Stimulated activated naive B cell treated with anti-CD40 and anti-IgM and Interleukin-4, amounts not matched to agents 10 μg/mL and 1 μg/mL and 100 μg/mL, for 72 hours (primary cell): ENCODE data around the gene SYTL2.

Source experiments
- ATAC-seq, 2 donors: fragments of 150-1000 bp; cut with Tn5 transposase; replicated peaks; 2 replicates each; pipeline ENCODE4 v1.10.0; 2021; ENCODE audit warnings: moderate library complexity in 1 of 2
- DNase-seq: peaks from one replicate; pipeline ENCODE4 v3.0.0; 2021
- H3K27ac Mint-ChIP-seq: one replicate; pipeline ENCODE4 v1.8.0; 2022; ENCODE audit warnings: mild to moderate bottlenecking, mixed read lengths
- H3K27me3 Mint-ChIP-seq, 2 donors: one replicate each; pipeline ENCODE4 v1.8.0; 2022; ENCODE audit warnings: mixed read lengths in 2 of 2
- H3K36me3 Mint-ChIP-seq, 2 donors: one replicate each; pipeline ENCODE4 v1.8.0; 2022; ENCODE audit warnings: mixed read lengths in 2 of 2, mild to moderate bottlenecking in 1 of 2
- H3K4me1 Mint-ChIP-seq, 2 donors: one replicate each; pipeline ENCODE4 v1.8.0; 2022; ENCODE audit warnings: mixed read lengths in 2 of 2, mild to moderate bottlenecking in 1 of 2
- H3K4me3 Mint-ChIP-seq, 2 donors: one replicate each; pipeline ENCODE4 v1.8.0; 2022; ENCODE audit warnings: mild to moderate bottlenecking in 2 of 2, mixed read lengths in 2 of 2, moderate library complexity in 1 of 2
- H3K9me3 Mint-ChIP-seq, 2 donors: one replicate each; pipeline ENCODE4 v1.8.0; 2022; ENCODE audit warnings: mixed read lengths in 2 of 2, mild to moderate bottlenecking in 1 of 2

The SYTL2 gene

GRCh38 chr11:85726381-85726780, 84.6 kb downstream of the SYTL2 start:
- DNase-seq (no peak), ATAC-seq (no peak)
- no peak overlapping the region for H3K27ac Mint-ChIP-seq
- H3K36me3 Mint-ChIP-seq = no peaks in the 10 kb centered on the region
- H3K27me3 Mint-ChIP-seq = no peaks in the 10 kb centered on the region
- H3K4me1 Mint-ChIP-seq = no peaks in the 10 kb centered on the region
- H3K4me3 Mint-ChIP-seq = no peak overlapping the region
- H3K9me3 Mint-ChIP-seq = peaks cover 0 to under 1% of the 10 kb centered on the region in 2 donors

GRCh38 chr11:85725510-85726258, 85.3 kb downstream of the SYTL2 start:
- H3K27me3 Mint-ChIP-seq = no peaks in the 10 kb centered on the region
- H3K4me1 Mint-ChIP-seq = no peaks in the 10 kb centered on the region
- H3K9me3 Mint-ChIP-seq = no peaks in the 10 kb centered on the region
- H3K4me3 Mint-ChIP-seq = no peak overlapping the region
- no peak for DNase-seq
- H3K27ac Mint-ChIP-seq = no peak overlapping the region
- no peak for ATAC-seq
- H3K36me3 Mint-ChIP-seq = no peaks in the 10 kb centered on the region

GRCh38 chr11:85724748-85725465, 86.0 kb downstream of the SYTL2 start:
- Mint-ChIP-seq H3K9me3 (no peaks in the 10 kb centered on the region), H3K36me3 (no peaks in the 10 kb centered on the region), H3K27ac (no peak overlapping the region), H3K27me3 (no peaks in the 10 kb centered on the region), H3K4me3 (no peak overlapping the region), H3K4me1 (no peaks in the 10 kb centered on the region)
- ATAC-seq (no peak), DNase-seq (no peak)

GRCh38 chr11:85723088-85723487, 87.9 kb downstream of the SYTL2 start:
- H3K9me3 Mint-ChIP-seq = no peaks in the 10 kb centered on the region
- no peak overlapping the region for H3K4me3 Mint-ChIP-seq
- H3K36me3 Mint-ChIP-seq = no peaks in the 10 kb centered on the region
- no peak for ATAC-seq
- no peak overlapping the region for H3K27ac Mint-ChIP-seq
- H3K4me1 Mint-ChIP-seq = no peaks in the 10 kb centered on the region
- H3K27me3 Mint-ChIP-seq = no peaks in the 10 kb centered on the region
- DNase-seq = no peak

- Mint-ChIP-seq H3K9me3 (no peaks in the 10 kb centered on the region), H3K4me3 (no peak overlapping the region), H3K27me3 (no peaks in the 10 kb centered on the region), H3K4me1 (no peaks in the 10 kb centered on the region), H3K36me3 (no peaks in the 10 kb centered on the region), H3K27ac (no peak overlapping the region)
- DNase-seq = no peak
- ATAC-seq = no peak
Observed at GRCh38 chr11:85721191-85721590, 89.8 kb downstream of the SYTL2 start.

- Mint-ChIP-seq H3K36me3 (no peaks in the 10 kb centered on the region), H3K9me3 (no peaks in the 10 kb centered on the region), H3K4me3 (no peak overlapping the region), H3K27ac (no peak overlapping the region), H3K4me1 (no peaks in the 10 kb centered on the region), H3K27me3 (no peaks in the 10 kb centered on the region)
- DNase-seq (no peak), ATAC-seq (no peak)
Observed at GRCh38 chr11:85718991-85719807, 91.7 kb downstream of the SYTL2 start.

GRCh38 chr11:85718126-85718943, 92.6 kb downstream of the SYTL2 start:
- no peaks in the 10 kb centered on the region for H3K9me3 Mint-ChIP-seq
- H3K27me3 Mint-ChIP-seq = no peaks in the 10 kb centered on the region
- H3K36me3 Mint-ChIP-seq = no peaks in the 10 kb centered on the region
- no peak for ATAC-seq
- DNase-seq = no peak
- H3K4me3 Mint-ChIP-seq = no peak overlapping the region
- H3K27ac Mint-ChIP-seq = no peak overlapping the region
- no peaks in the 10 kb centered on the region for H3K4me1 Mint-ChIP-seq

GRCh38 chr11:85717429-85717828, 93.5 kb downstream of the SYTL2 start:
- Mint-ChIP-seq H3K4me3 (no peak overlapping the region), H3K27ac (no peak overlapping the region), H3K4me1 (no peaks in the 10 kb centered on the region), H3K9me3 (no peaks in the 10 kb centered on the region), H3K36me3 (no peaks in the 10 kb centered on the region), H3K27me3 (no peaks in the 10 kb centered on the region)
- no peak for DNase-seq
- no peak for ATAC-seq

- Mint-ChIP-seq H3K27ac (no peak overlapping the region), H3K9me3 (no peaks in the 10 kb centered on the region), H3K4me1 (no peaks in the 10 kb centered on the region), H3K27me3 (peaks cover 0 to 5% of the 10 kb centered on the region in 2 donors), H3K4me3 (no peak overlapping the region), H3K36me3 (no peaks in the 10 kb centered on the region)
- ATAC-seq (no peak), DNase-seq (no peak)
Observed at GRCh38 chr11:85712953-85713352, 98.0 kb downstream of the SYTL2 start.

- H3K4me1 Mint-ChIP-seq = no peaks in the 10 kb centered on the region
- no peak overlapping the region for H3K27ac Mint-ChIP-seq
- DNase-seq (no peak), ATAC-seq (no peak)
- no peak overlapping the region for H3K4me3 Mint-ChIP-seq
- H3K9me3 Mint-ChIP-seq = no peaks in the 10 kb centered on the region
- H3K27me3 Mint-ChIP-seq = peaks cover 0 to 5% of the 10 kb centered on the region in 2 donors
- no peaks in the 10 kb centered on the region for H3K36me3 Mint-ChIP-seq
Observed at GRCh38 chr11:85710917-85711316, 100.0 kb downstream of the SYTL2 start.

GRCh38 chr11:85709941-85710702, 100.8 kb downstream of the SYTL2 start:
- DNase-seq (no peak), ATAC-seq (no peak)
- H3K9me3 Mint-ChIP-seq = no peaks in the 10 kb centered on the region
- no peak overlapping the region for H3K27ac Mint-ChIP-seq
- H3K4me3 Mint-ChIP-seq = no peak overlapping the region
- peaks cover 0 to 5% of the 10 kb centered on the region in 2 donors for H3K27me3 Mint-ChIP-seq
- H3K4me1 Mint-ChIP-seq = no peaks in the 10 kb centered on the region
- H3K36me3 Mint-ChIP-seq = no peaks in the 10 kb centered on the region

GRCh38 chr11:85705800-85706199, 105.1 kb downstream of the SYTL2 start:
- Mint-ChIP-seq H3K36me3 (no peaks in the 10 kb centered on the region), H3K27ac (no peak overlapping the region), H3K4me1 (no peaks in the 10 kb centered on the region), H3K9me3 (no peaks in the 10 kb centered on the region), H3K4me3 (no peak overlapping the region), H3K27me3 (peaks cover 5 to 6% of the 10 kb centered on the region in 2 donors)
- DNase-seq (no peak), ATAC-seq (no peak)

GRCh38 chr11:85704967-85705366, 106.0 kb downstream of the SYTL2 start:
- ATAC-seq (no peak), DNase-seq (no peak)
- Mint-ChIP-seq H3K4me1 (peaks cover 1 to 6% of the 10 kb centered on the region in 2 donors), H3K9me3 (no peaks in the 10 kb centered on the region), H3K27ac (no peak overlapping the region), H3K27me3 (peaks cover 5 to 6% of the 10 kb centered on the region in 2 donors), H3K36me3 (no peaks in the 10 kb centered on the region), H3K4me3 (no peak overlapping the region)
